Non-pigmented ciliary epithelial cell (primary cell): ENCODE results near the gene PTP4A2.
"Not testable (repeated sequence)": the region's sequence is repeated elsewhere in the genome, so short reads cannot be mapped to it uniquely, and the experiment has no call there.

Experiments
- DNase-seq: peaks from one replicate; pipeline ENCODE4 v3.0.0-alpha.2; 2010; ENCODE audit warnings: low read depth

Gene PTP4A2

DNA sequence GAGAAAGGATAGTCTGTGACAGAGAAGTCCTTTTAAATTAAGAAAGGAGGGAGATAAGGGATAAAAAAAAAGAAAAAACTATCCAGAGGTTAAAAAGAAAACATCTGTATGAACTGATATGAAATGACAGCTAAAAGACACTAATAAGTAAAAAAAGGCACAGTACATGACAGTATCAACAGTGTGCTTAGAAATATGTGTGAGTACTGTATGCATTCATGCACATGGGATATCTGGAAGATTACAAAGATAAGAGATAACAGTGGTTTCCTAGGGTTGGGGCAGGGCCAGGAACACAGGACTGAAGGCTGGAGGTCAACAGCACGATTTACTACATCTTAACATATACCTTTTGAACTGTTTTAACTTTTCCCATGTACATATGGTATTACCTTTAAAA, 13.3 kb downstream of the PTP4A2 start:
- no peak for DNase-seq

DNA sequence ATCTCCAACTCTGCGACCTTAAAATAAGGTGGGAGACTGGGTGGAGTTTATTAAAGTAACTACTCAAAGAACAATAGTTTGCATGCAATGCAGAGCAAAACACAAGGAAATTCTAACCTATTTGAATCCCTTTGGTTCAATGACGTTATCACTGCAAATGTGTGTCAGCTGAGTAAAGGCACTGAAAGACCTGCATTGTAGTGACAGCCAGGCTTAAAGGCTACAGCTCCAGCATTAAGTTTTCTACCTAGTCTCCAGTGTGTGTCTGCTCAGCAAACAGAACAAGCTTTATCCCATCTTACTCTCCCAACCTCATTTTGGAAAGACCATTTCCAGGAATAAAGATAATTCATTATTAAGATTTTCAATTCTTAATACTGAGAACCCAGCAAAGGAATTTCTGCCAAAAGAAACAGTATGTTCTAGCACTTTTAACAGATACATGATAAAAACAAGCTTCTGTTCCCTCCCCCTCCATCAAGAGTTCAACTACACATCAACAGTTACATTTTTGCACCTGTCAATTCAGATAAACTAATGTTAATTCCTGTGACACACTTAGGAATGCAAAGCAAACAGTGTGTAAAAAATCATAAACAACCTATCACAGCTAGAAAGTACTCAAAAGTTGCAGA, 14.2 kb downstream of the PTP4A2 start:
- no peak for DNase-seq

- DNase-seq = no peak
Measured at GRCh38 chr1:31920956-31921355, 17.2 kb downstream of the PTP4A2 start.

- no peak for DNase-seq
Measured at GRCh38 chr1:31919591-31919990, 18.6 kb downstream of the PTP4A2 start.

- DNase-seq = no peak
Measured at GRCh38 chr1:31915438-31915837, 22.7 kb downstream of the PTP4A2 start.

- no peak for DNase-seq
Measured at GRCh38 chr1:31913968-31914367, 24.2 kb downstream of the PTP4A2 start.

GRCh38 chr1:31912839-31913239, 25.3 kb downstream of the PTP4A2 start:
- no peak for DNase-seq

DNA sequence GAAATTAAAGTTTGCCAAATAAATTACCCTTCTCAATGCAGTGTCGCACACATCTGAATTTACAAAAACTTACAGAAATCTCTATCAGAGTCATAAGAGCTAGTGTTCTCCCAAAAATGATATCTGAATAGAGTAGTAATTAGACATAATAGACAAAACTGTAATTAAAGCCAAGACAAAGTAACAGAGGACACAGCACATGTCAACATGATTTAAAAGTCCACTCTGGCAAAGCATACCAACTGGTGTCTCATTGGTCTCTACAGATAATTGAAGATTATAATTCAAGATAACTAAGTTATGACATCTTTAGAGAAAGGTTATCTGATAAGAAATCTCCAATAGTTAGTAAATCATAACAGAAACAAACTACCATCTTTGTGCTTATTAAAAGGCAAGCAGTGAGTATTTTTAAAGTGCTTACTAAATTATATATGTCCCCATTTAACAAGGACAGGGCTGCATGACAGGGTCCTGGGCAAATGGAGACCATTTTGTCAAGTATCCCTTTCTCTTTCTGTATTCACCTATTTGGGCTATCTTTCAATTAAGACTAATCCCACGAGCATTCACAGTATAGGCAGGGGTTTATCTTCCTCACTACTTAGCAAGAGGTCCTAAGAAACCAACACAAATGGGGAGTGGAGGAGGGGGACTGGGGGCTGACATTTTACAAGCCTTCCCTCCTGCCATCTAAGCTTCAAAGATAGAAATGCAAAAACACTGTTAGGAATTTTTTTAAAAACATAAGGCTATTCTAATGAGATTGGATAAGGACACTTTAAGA, 26.0 kb downstream of the PTP4A2 start:
- DNase-seq = no peak

GRCh38 chr1:31910933-31911332, 27.2 kb downstream of the PTP4A2 start:
- no peak for DNase-seq

DNA sequence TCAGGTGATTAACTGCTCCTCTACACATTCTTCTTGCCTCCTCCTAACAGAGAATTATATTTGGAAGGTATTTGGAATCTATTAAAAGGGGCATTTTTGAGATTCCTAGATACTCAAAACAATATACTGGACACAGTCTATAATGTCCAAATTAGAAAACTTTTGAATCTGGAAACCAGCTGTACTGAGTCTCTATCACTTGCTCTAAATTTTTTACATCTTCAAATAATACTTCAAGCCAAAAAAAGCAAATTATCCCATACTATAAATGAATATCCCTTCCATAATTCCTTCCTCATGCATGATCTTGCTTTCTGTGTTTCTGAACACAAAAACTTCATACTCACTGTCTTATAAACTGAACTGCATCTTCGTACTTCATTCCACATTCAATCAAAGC, 28.5 kb downstream of the PTP4A2 start:
- DNase-seq = no peak

DNA sequence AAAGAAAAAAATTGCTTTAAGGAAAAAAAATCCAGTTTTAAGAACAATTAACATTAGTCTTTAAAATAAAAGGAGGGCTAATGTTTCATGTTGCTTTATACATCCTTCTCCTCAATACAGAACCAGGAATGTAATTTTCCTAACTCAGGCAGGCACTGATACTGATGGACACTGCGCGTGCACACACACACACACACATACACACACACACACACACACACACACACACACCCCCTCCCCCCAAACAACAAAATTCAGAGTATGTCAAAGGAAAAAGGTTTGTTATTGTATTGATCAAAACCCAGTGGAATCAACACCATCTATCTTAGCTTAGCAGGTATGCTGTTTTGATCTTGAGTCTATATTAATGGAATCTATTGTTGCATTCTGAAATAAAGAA, 31.6 kb downstream of the PTP4A2 start:
- no peak for DNase-seq

- no peak for DNase-seq
Measured at GRCh38 chr1:31905681-31906080, 32.5 kb downstream of the PTP4A2 start.

DNA sequence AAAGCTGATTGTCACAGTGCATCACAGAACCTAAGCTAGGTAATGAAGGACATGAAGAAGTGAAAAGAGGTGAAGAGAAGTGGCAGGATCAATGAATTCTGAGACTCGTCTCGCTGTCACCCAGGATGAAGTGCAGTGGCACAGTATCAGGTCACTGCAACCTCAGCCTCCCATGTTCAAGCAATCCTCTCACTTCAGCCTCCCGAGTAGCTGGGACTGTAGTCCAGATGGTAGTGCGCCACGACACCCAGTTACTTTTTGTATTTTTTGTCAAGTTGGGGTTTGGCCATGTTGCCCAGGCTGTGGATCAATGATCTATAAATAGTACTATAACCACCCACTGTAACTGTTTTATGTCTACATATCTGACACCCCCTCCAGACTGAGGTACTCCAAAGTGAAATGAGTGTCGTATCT, 33.1 kb downstream of the PTP4A2 start:
- no peak for DNase-seq

- no peak for DNase-seq
Measured at GRCh38 chr1:31904339-31905092, 33.7 kb downstream of the PTP4A2 start.

GRCh38 chr1:31902510-31902860, 35.7 kb downstream of the PTP4A2 start:
- DNase-seq = no peak

- no peak for DNase-seq
Measured at GRCh38 chr1:31901838-31902509, 36.2 kb downstream of the PTP4A2 start.

GRCh38 chr1:31900790-31901189, 37.4 kb downstream of the PTP4A2 start:
- no peak for DNase-seq

DNA sequence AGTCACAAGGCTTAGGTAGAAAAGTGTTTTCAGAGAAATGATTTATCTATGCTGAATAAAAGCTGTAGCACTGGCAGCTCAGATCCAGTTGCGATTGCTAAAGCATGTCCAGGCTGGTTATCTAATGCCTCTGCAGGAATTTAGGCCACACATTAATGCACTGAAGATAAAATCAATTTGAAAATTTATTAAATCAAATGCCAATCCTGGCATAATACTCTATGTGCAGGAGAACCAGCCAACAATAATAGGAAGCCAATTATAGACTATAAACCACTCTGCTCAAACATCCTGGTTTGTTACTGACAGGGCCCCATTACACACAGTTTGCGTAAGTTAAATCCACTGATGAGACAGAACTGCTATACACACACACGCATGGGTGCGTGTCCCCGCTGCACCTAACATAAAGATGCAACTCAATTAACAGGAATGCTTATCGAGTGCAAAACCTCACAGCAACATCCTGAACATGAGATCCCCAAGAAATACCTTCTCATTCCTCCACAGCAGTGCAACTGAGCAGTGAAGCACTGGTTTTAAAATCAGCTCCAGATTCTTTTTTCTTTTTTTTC, 40.6 kb downstream of the PTP4A2 start:
- no peak for DNase-seq

DNA sequence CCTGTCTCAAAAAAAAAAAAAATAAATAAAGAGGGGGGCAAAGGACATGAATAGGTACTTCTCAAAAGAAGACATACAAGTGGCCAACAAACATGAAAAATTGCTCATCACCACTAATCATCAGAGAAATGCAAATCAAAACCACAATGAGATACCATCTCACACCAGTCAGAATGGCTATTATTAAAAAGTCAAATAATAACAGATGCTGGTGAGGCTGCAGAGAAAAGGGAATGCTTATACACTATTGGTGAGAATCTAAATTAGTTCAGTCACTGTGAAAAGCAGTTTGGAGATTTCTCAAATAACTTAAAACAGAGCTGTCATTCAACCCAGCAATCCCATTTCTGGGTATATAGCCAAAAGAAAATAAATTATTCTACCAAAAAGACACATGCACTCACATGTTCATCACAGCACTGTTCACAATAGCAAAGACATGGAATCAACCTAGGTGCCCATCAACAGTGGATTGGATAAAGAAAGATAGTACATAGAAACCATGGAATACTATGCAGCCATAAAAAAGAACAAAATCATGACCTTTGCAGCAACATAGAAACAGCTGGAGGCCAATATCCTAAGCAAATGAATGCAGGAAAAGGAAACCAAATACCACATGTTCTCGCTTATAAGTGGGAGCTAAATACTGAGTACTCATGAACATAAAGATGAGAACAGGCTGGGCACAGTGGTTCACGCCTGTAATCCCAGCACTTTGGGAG, 42.5 kb downstream of the PTP4A2 start:
- not testable (repeated sequence) for DNase-seq

- no peak for DNase-seq
Measured at GRCh38 chr1:31891280-31891679, 46.9 kb downstream of the PTP4A2 start.

- DNase-seq = no peak
Measured at GRCh38 chr1:31888291-31888690, 49.9 kb downstream of the PTP4A2 start.

DNA sequence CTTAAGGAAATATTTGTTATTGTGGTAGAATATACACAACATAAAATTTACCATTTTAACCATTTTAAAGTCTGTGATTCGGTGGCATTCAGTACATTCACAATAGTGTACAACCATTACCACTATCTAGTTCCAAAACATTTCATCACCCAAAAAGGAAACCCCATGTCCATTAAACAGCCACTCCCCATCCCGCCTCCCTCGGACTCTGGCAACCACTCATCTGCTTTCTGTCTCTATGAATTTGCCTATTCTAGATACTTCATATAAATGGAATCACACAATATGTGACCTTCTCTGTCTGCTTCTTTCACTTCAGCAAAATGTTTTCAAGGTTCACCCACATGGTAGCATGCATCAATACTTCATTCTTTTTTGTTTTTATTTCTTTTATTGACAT, 51.3 kb downstream of the PTP4A2 start:
- no peak for DNase-seq
